Activated naive CD4-positive, alpha-beta T cell (primary cell): ENCODE results near the gene PLA2G2E.

Experiments used
- DNase-seq, 4 experiments: peaks; one replicate each; lab custom pipeline; 2025; lab: John Stamatoyannopoulos, UW

The PLA2G2E gene, protein sequence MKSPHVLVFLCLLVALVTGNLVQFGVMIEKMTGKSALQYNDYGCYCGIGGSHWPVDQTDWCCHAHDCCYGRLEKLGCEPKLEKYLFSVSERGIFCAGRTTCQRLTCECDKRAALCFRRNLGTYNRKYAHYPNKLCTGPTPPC

DNA sequence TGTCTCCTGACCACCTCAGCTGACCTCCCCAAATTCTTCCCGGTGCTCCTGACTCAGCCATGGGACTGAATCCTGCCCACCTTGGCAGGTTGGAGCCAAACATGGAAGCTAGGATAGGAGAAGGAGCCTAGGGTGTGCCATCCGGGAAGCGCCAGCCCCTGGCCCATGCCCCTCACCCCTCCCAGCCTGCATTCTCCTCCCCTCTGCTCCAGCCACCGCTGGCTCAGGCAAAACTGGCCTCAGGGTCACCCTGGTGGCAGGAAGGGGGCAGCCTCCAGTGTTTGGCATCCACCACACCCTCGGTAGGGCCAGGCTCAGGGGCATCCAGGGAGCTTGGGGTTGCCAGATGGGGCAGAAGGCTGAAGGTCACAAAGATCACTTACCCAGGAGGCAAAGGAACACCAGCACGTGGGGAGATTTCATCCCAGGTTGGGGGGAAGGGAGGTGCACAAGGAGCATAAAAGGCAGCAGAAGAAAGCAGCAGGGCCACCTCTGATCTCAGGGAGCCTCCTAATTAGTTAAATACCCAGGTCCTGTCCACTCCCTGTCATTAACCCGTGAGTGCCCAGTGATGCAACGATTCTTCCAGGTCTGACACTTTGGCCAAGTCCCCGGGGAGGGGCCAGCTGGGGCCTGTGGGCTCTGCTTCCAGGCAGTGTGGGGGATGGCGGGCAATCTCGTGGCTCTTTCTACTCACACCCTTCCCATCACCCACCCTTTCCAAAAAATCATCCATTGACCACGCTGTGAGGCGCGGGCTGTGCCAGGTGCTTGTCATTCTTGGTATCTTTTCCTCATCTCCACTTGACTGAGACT is at the start of gene PLA2G2E:
Gene PLA2G2E, minus strand, starts transcription at position 481 of the 816 bp plus-strand sequence. Its CDS starts 58 bp downstream, at position 423.
- DNase-seq = no peak

GRCh38 chr1:19971664-19972063 is 48.2 kb upstream of the PLA2G2E start:
- DNase-seq = no peak

DNA sequence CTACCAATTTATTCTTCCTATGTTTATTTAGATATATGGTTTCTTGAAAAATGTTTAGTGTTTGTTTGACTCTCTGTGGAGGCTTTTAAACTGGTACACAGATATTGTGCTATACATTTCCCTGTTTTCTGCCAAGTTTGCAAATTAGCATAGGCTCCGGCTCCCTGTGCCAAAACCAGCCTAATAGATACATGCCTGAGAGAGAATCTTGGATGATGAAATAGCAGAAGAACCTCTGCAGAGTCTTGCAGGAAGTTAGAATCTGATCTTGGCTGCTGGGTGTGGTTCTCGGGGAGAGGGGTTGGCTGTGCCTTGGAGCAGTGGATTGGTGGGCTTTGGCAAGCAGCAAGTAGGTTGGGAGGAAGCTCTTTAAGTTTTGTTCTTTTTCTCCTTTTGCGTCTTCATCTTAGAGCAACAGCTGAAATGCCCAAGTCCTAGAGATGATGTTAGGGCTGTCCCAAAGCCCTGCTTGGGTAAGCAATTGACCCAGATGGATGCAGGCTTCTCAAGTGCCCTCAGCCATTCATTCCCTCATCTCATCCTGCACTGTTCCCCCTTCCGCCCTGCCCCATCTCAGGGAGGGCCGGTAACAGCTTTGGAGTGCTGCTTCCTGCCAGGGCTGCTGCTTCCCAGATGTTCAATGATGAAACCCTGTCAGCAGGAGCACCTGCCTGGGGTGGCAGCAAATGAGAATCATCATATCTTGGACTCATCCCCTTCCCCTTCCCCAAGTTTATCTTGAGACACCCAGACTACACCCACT is 46.7 kb upstream of the PLA2G2E start:
- no peak for DNase-seq

GRCh38 chr1:19967808-19968207 is 44.4 kb upstream of the PLA2G2E start:
- no peak for DNase-seq

DNA sequence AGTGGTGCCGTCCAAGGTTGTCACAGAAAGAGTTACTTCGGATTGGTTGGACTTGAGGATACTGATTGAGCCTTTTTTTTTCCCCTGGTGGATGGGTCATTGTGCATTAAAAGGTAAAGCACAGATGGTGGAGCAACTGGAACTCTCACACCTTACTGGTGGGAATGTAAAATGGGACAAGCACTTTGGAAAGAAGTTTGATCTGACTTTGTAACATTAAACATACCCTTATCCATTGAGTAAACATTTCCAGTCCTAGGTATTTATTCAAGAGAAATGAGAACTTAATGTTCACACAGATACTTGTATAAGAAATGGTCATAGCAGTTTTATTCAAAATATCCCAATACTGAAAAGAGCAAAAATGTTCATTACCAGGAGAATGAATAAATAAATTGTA is 41.1 kb upstream of the PLA2G2E start:
- no peak for DNase-seq

- no peak for DNase-seq
These were observed 40.2 kb upstream of the PLA2G2E start for GRCh38 chr1:19963636-19964035.

GRCh38 chr1:19960591-19960990 is 37.2 kb upstream of the PLA2G2E start:
- DNase-seq = no peak

- DNase-seq = no peak
These were observed 34.4 kb upstream of the PLA2G2E start for GRCh38 chr1:19957779-19958178.

- no peak for DNase-seq
These were observed 32.2 kb upstream of the PLA2G2E start for GRCh38 chr1:19955534-19956170.

GRCh38 chr1:19954059-19954458 is 30.6 kb upstream of the PLA2G2E start:
- DNase-seq = no peak

DNA sequence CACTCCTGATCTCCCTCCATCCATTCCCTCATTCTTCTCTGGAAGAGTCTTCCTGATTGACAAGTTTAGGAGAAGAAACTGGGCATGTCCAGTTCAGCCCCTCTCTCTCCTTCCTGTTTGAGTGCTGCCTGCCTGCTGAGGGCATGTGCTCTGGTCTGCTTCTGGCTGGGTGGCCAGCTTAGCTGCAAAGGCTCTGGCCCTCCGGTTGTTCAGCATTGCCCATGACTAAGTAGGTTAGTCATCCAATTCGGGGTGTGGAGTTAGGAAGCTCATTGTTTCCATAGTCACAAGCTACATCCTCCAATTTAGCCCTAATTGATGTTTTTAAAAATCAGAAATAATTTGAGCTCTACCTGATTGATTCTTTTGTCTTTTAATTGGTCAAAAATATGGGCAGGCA is 25.6 kb upstream of the PLA2G2E start:
- no peak for DNase-seq

- DNase-seq = no peak
These were observed 23.6 kb upstream of the PLA2G2E start for GRCh38 chr1:19946971-19947370.

- DNase-seq = no peak
These were observed 22.9 kb upstream of the PLA2G2E start for GRCh38 chr1:19946331-19946751.

GRCh38 chr1:19945914-19946313 is 22.5 kb upstream of the PLA2G2E start:
- DNase-seq = no peak

GRCh38 chr1:19942657-19943056 is 19.2 kb upstream of the PLA2G2E start:
- DNase-seq = no peak

DNA sequence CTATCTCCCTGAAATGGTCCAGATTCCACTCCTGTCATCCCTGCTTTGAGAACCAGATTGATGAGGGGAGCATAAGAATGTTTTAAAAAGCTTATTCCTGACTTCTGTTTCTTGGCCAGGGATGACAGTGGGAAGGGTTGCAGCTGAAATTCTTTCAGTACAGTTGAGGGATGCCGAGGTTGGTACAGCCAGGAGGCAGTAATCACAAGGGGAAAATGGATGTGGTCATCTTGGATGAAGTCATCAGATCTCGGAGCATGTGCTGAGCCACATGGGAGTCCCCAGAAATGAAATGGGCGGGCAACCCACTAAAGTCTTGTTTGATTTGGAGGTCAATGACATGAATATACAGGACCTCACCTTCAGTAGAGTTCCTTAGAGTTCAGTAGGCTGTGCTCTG is 18.7 kb upstream of the PLA2G2E start:
- no peak for DNase-seq

GRCh38 chr1:19941206-19941568 is 17.8 kb upstream of the PLA2G2E start:
- DNase-seq = no peak

DNA sequence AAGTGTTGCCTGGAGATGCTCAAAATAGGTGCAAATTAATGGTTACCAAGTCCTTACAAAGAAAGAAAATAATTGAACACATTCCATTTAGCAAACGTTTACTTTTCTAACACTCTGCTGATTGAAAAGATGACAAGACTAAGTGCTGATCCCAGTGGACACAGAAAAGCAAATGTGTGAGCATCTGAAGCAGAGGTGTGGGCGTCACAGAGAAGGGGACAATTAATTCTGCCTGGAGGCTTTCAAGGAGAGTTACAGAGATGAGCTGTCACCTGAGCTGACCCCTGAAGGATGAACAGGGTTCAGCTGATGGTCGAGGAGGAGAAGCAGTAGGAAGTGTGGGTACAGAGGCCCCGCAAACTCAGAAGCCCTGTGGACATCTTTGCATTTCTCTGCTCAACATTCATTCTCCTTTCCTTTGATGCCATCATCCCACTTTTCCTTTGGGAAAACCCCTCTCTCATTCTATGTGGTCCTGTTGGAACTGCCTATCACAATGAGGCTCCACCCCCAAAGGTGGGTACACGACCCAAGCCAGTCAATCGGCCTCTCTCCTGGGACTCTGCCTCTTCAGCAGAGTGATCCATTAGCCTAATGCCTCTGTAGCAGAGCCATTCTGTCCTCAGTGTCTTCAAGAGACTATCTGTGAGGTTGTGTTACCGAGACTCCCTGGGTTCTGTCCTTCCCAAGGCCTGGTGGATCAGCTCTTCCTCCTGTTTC is 17.2 kb upstream of the PLA2G2E start:
- no peak for DNase-seq

GRCh38 chr1:19938472-19938871 is 15.1 kb upstream of the PLA2G2E start:
- DNase-seq = no peak

DNA sequence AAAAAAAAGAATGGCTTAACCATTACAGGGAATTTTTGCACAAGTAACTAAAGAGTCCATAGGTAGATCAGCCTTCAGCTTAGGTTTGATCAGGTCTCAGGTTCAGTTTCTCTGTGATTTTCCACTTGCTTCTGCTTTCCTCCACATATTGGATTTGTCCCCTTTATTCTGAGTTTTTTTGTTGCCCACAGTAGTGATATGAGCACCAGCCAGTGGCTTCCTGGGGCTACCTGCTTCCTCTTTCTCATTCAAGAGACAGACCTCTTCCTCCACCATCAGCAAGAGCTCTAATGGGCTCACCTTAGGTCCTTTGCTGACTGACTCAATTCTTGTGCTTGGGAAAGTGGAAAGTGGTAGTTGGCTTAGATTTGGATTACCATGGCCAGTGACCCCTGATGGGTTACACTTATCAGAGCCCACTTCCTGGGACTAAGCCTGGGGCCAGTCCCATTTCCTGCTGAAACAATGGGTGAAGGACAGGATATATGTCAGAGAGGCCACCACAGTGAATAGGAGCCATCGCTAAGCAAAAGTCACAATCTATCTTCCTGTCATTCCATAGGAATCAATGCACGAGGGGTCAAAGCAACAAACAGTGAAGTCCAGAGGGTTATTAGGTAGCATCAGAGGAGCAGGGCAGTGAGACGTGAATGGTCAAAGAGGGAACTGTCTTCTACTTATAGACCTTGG is 12.8 kb upstream of the PLA2G2E start:
- no peak for DNase-seq

GRCh38 chr1:19934336-19934735 is 10.9 kb upstream of the PLA2G2E start:
- DNase-seq = no peak
